GM23338 (cell line): ENCODE data around the gene GJA1. TPM values are rescaled to one million over a fixed set of nuclear protein-coding genes. Genes with fewer than 3 reads are reported as not detected.

ENCODE experiments used
- ATAC-seq: fragments of 200-7000 bp; cut with Tn5 transposase; 3 replicates; pipeline ENCODE4 v1.9.1; 2020
- DNase-seq: peaks from one replicate; pipeline ENCODE4 v3.0.0-alpha.2; 2015; ENCODE audit warnings: low spot score
- H2AFZ ChIP-seq: fragments of 200-600 bp; sonication (generic); 2 replicates; pipeline ENCODE4 v1.8.0; 2016; ENCODE audit warnings: antibody characterized with exemption, mild to moderate bottlenecking, moderate library complexity
- H3F3A ChIP-seq: fragments of 200-600 bp; sonication (generic); replicated peaks from 2 replicates; pipeline ENCODE4 v1.8.0; 2017; ENCODE audit warnings: antibody characterized with exemption, mixed run types, low read depth
- H3K27ac ChIP-seq: fragments of 200-600 bp; sonication (generic); 2 replicates; pipeline ENCODE4 v1.6.1; 2016; ENCODE audit warnings: low read depth
- H3K27me3 ChIP-seq: fragments of 200-600 bp; sonication (generic); 2 replicates; pipeline ENCODE4 v1.8.0; 2016; ENCODE audit warnings: mild to moderate bottlenecking, mixed run types, moderate library complexity; ENCODE audit not compliant: insufficient read depth
- H3K36me3 ChIP-seq: fragments of 200-600 bp; sonication (generic); 2 replicates; pipeline ENCODE4 v1.8.0; 2016; ENCODE audit warnings: mild to moderate bottlenecking; ENCODE audit not compliant: insufficient read depth
- H3K4me1 ChIP-seq: fragments of 200-600 bp; sonication (generic); 2 replicates; pipeline ENCODE4 v1.8.0; 2016; ENCODE audit warnings: mild to moderate bottlenecking, moderate library complexity; ENCODE audit not compliant: insufficient read depth
- H3K4me2 ChIP-seq: fragments of 200-600 bp; sonication (generic); 2 replicates; pipeline ENCODE4 v1.7.1; 2017; ENCODE audit warnings: mixed run types
- H3K4me3 ChIP-seq: fragments of 200-600 bp; sonication (generic); 2 replicates; pipeline ENCODE4 v1.6.1; 2016; ENCODE audit warnings: mixed run types
- H3K79me2 ChIP-seq: fragments of 200-600 bp; sonication (generic); replicated peaks from 2 replicates; pipeline ENCODE4 v1.8.0; 2017; ENCODE audit warnings: mild to moderate bottlenecking; ENCODE audit not compliant: insufficient read depth
- H3K9me2 ChIP-seq: fragments of 200-600 bp; sonication (generic); 2 replicates; pipeline ENCODE4 v1.8.0; 2017; ENCODE audit not compliant: insufficient read depth
- H4K20me1 ChIP-seq: fragments of 200-600 bp; sonication (generic); replicated peaks from 2 replicates; pipeline ENCODE4 v1.8.0; 2017; ENCODE audit warnings: mild to moderate bottlenecking; ENCODE audit not compliant: insufficient read depth
- H3K27ac Mint-ChIP-seq: 2 replicates; pipeline ENCODE4 v1.8.0; 2020; ENCODE audit warnings: inconsistent platforms, mild to moderate bottlenecking, moderate library complexity, mixed read lengths
- H3K27me3 Mint-ChIP-seq: 3 replicates; pipeline ENCODE4 v1.8.0; 2022; ENCODE audit warnings: low read depth, mild to moderate bottlenecking, moderate library complexity, mixed read lengths, inconsistent platforms; ENCODE audit not compliant: insufficient read depth, poor library complexity
- H3K36me3 Mint-ChIP-seq: 3 replicates; pipeline ENCODE4 v1.8.0; 2021; ENCODE audit warnings: low read depth, mild to moderate bottlenecking, inconsistent platforms, moderate library complexity, mixed read lengths
- H3K4me1 Mint-ChIP-seq: 3 replicates; pipeline ENCODE4 v1.8.0; 2020; ENCODE audit warnings: mild to moderate bottlenecking, inconsistent platforms, mixed read lengths
- H3K4me3 Mint-ChIP-seq: 3 replicates; pipeline ENCODE4 v1.8.0; 2021; ENCODE audit warnings: moderate library complexity, mild to moderate bottlenecking, inconsistent platforms, mixed read lengths
- H3K9me3 Mint-ChIP-seq: 3 replicates; pipeline ENCODE4 v1.8.0; 2020; ENCODE audit warnings: moderate library complexity, mild to moderate bottlenecking, inconsistent platforms, mixed read lengths
- ETS1 ChIP-seq: IDR thresholded peaks from 2 replicates; pipeline ENCODE4 v1.6.1; 2016; ENCODE audit warnings: antibody characterized with exemption
- EZH2phosphoT487 ChIP-seq: fragments of 200-600 bp; sonication (generic); IDR thresholded peaks from one replicate; pipeline ENCODE4 v1.8.1; 2018; ENCODE audit warnings: antibody characterized with exemption; ENCODE audit not compliant: unreplicated experiment
- JUNB ChIP-seq: IDR thresholded peaks from one replicate; pipeline ENCODE4 v1.6.1; 2016; ENCODE audit warnings: antibody characterized with exemption; ENCODE audit not compliant: unreplicated experiment
- STAT1 ChIP-seq: IDR thresholded peaks from one replicate; pipeline ENCODE4 v1.6.1; 2016; ENCODE audit warnings: antibody characterized with exemption; ENCODE audit not compliant: unreplicated experiment
- ZNF114 ChIP-seq: fragments of 250-450 bp; sonication (Bioruptor Pico); IDR thresholded peaks from 2 replicates; pipeline ENCODE4 v1.5.0; 2020; ENCODE audit warnings: mild to moderate bottlenecking, moderate library complexity
- ZNF331 ChIP-seq: fragments of 250-450 bp; sonication (Bioruptor Pico); IDR thresholded peaks from 2 replicates; pipeline ENCODE4 v1.5.0; 2020; ENCODE audit warnings: low read depth, mild to moderate bottlenecking, moderate library complexity
- polyA plus RNA-seq: library from polyadenylated mRNA; unstranded; fragments of >200 nt; fragmentation: Nextera tagmentation; extraction: Ambion mirVana; gene quantifications from 2 replicates; pipeline ENCODE4 v1.2.1, GENCODE V29; 2016
- total RNA-seq: library from RNA; depleted of rRNA; stranded (reverse); fragments of >200 nt; shearing (Covaris generic); gene quantifications from 2 replicates; pipeline ENCODE4 v1.2.3, GENCODE V29; 2014

The GJA1 gene
- total and polyA plus RNA-seq, 2 experiments from 2014 or later, result 262 to 609 TPM

GRCh38 chr6:121480099-121480713, 44.8 kb downstream of the GJA1 start:
- Histone ChIP-seq H3K4me1 (peaks cover 7% of the 10 kb centered on the region), H4K20me1 (no peaks in the 10 kb centered on the region), H3K9me2 (no peaks in the 10 kb centered on the region), H3K36me3 (no peaks in the 10 kb centered on the region), H3K27ac (0 out of 2 replicates have a peak overlapping the region, but pooled peaks have one; percentile 45), H3K79me2 (no peaks in the 10 kb centered on the region), H3K27me3 (no peaks in the 10 kb centered on the region), H3F3A (no peaks in the 10 kb centered on the region), H2AFZ (peak overlapping the region; percentile 63), H3K4me3 (no peak overlapping the region), H3K4me2 (no peak overlapping the region)
- Mint-ChIP-seq H3K4me3 (no peak overlapping the region), H3K9me3 (no peaks in the 10 kb centered on the region), H3K27ac (no peak overlapping the region), H3K27me3 (peaks cover 2% of the 10 kb centered on the region), H3K4me1 (peaks cover 8% of the 10 kb centered on the region), H3K36me3 (no peaks in the 10 kb centered on the region)
- DNase-seq (peak; percentile 11), ATAC-seq (no peak)
- no peak for TF ChIP-seq STAT1
- TF ChIP-seq EZH2phosphoT487, result no peak
- no peak for TF ChIP-seq ETS1
- no peak for TF ChIP-seq JUNB
- TF ChIP-seq ZNF114 (CRISPR knock-in tag), result no peak

- Histone ChIP-seq H4K20me1 (no peaks in the 10 kb centered on the region), H3K27me3 (no peaks in the 10 kb centered on the region), H3K4me2 (no peak overlapping the region), H3K79me2 (no peaks in the 10 kb centered on the region), H3F3A (no peaks in the 10 kb centered on the region), H3K4me1 (peaks cover 17% of the 10 kb centered on the region), H2AFZ (no peak overlapping the region), H3K4me3 (no peak overlapping the region), H3K27ac (no peak overlapping the region), H3K36me3 (no peaks in the 10 kb centered on the region), H3K9me2 (no peaks in the 10 kb centered on the region)
- Mint-ChIP-seq H3K27ac (no peak overlapping the region), H3K36me3 (no peaks in the 10 kb centered on the region), H3K9me3 (no peaks in the 10 kb centered on the region), H3K4me1 (peaks cover 13% of the 10 kb centered on the region), H3K4me3 (no peak overlapping the region), H3K27me3 (peaks cover 2% of the 10 kb centered on the region)
- ATAC-seq (no peak), DNase-seq (no peak)
- TF ChIP-seq ZNF331, result no peak
Measured at GRCh38 chr6:121482004-121482693, 46.7 kb downstream of the GJA1 start.

GRCh38 chr6:121482751-121483150, 47.3 kb downstream of the GJA1 start:
- TF ChIP-seq ZNF114 (CRISPR knock-in tag) (no peak), ZNF331 (no peak)
- H3K27ac ChIP-seq, result no peak overlapping the region

More at GRCh38 chr6:121482751-121483150, 47.3 kb downstream of the GJA1 start:
- Histone ChIP-seq H3K36me3 (no peaks in the 10 kb centered on the region), H2AFZ (no peak overlapping the region), H4K20me1 (no peaks in the 10 kb centered on the region), H3K4me2 (no peak overlapping the region), H3K4me3 (no peak overlapping the region), H3F3A (no peaks in the 10 kb centered on the region), H3K9me2 (no peaks in the 10 kb centered on the region), H3K4me1 (peaks cover 22% of the 10 kb centered on the region), H3K79me2 (no peaks in the 10 kb centered on the region), H3K27me3 (no peaks in the 10 kb centered on the region)
- peaks cover 16% of the 10 kb centered on the region for H3K4me1 Mint-ChIP-seq
- no peaks in the 10 kb centered on the region for H3K36me3 Mint-ChIP-seq
- no peaks in the 10 kb centered on the region for H3K9me3 Mint-ChIP-seq
- no peak for DNase-seq
- H3K27ac Mint-ChIP-seq, result no peak overlapping the region
- peaks cover 2% of the 10 kb centered on the region for H3K27me3 Mint-ChIP-seq
- no peak for ATAC-seq
- H3K4me3 Mint-ChIP-seq, result no peak overlapping the region
